ENCODE results near the gene ACSF2.
"Not testable (repeated sequence)": the region's sequence is repeated elsewhere in the genome, so short reads cannot be mapped to it uniquely, and the experiment has no call there.

Gene ACSF2

DNA sequence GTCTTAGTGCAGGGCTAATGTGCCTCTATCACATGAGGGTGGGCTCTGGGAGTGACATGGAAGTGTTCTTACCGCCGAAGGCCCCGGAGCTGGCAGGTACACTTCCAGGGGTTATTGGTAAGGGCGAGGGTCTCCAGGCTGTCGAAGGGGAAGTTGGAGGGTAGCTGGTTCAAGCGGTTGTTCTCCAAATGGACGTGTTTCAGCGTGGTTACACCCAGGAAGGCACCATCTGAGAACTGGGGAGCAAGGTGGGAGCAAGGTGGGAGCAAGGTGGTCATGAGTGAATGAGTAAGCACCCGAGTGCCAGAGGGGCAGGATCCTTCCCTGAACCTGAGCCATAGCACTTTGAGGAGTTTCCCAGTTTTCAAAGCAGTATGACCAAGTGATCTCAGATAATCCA is 39.6 kb downstream of the ACSF2 start:
- DNase-seq, result no peak

DNA sequence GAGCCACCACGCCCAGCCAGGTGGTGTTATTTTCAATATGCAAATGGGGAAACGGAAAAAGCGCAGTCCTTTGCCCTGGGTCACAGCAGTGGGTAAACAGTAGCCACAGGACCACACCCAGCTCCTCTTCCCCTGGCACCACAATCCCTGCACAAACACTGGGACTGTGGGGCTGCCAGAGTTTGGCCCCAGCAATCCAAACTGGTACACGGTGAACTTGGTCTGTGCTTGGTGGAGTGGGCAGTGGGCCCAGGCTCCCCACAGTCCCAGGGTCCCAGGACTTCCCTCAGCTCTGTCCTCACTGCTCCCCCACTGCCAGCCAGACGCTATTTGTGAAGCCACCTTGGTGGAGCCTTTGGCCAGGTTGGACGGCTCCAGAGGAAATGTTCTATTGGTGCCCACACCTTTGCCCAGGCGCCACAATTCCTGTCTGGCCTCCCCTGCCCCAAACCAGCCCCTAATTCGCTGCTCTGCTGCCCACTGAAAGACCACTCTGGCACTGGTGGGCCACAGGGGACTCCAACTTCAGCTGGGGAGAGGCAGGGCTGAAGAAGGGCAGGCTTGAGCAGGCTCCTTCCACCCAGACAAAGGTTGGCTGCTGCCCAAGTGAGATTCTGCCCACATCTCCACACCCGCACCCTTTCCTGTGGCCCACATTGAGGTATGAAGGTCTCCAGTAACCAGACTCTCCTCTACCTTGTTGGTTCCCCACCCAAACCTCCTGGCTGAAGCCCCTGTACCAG is 40.5 kb downstream of the ACSF2 start:
- DNase-seq, result no peak

DNA sequence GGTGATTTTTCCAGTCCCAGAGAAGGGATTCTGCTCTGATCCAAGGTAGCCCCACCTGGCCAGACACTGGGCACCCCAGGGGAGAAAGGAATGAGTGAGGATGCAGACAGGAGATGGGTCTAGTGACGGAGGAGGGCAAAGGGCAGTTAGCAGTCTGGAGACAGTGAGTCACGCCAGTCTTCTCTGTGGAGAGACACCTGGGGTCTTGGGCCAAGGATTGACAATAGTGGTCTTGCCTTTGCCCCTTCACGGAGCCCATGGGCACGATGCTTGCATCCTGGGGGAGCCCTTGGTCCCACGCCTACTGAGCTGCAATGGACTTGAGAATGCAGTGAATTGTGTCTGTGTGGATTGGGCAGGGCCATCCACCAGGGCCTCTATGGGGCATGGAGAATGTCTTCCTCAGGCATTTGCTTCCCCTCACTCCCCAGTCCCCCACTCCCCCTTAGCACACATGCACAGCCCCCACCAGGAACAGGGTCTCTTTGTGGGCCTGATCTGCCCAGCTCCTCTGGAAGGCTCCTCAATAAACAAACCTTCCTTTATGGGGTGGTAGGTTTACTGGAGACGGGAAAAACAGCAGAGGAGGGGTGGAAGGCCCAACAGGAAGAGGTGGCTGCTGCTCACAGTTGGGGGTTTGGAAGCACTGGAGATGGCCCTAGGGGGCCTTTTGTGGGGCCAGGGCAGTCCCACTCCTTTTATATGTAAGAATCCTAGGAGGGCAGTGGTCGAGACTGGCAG is 41.3 kb downstream of the ACSF2 start:
- DNase-seq, result no peak

DNA sequence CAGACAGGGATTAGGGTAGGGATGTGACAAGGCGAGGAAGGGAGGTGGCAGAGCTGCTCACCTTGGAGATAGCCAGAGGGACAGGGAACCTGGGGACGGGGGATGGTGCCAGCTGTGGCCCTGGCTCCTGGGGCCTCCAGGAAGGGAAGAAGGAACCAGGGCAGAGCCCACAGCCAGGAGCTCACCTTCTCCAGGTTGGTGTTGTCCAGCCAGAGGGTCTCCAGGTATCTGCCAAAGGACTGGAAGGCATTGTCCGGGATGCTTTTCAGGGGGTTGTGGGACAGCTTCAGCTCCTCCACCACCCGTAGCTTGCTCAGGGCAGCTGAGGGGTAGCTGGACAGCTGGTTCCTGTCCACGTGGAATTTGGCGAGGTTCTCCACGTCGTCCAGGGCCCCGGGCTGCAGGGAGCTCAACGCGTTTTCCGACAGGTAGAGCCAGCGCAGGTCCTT is 41.9 kb downstream of the ACSF2 start:
- DNase-seq, result no peak

DNA sequence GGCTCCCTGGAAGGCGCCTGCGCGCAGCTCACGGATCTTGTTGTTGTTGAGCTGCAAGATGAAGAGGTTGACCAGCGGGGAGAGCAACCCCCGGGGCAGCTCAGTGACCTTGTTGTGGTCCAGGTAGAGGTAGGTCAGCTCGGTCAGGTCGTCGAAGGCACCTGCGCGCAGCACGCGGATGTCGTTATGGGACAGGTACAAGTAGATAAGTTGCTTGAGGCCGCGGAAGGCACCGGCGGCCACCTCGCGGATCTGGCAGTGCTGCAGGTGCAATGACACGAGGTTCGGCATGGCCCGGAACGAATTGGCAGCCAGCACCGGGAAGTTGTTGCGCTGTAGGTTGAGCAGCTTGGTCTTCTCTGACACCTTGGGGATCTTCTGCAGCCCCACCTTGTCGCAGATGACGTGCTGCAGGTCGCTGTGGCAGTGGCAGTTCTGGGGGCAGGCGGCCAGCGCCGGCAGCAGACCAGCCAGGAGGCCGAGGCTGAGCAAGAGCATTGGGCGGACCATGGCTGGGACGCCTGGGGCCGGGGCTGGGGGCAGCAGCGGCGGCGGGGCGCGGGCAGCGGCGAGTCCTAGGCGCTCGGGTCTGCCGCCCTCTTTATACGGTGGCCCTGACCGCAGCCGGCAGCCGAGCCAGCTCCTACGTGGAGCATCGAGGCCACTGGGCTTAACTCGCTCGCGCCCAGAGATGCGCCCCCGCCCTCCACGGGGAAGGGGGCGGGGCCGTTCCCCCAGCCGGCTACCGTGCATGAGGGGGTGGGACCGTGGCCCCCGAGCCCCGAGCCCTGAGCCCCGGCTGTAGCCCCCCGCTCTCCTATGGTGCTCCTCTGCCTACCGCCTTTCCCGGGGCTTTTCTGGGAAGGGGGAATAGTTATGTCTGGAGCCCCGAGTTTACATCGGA is 42.5 kb downstream of the ACSF2 start, which contains the start of gene CHAD:
Gene CHAD (minus strand): TSS at position 577 of the 904 bp plus-strand sequence. CDS start 67 bp downstream, at position 510.
- no peak for DNase-seq

DNA sequence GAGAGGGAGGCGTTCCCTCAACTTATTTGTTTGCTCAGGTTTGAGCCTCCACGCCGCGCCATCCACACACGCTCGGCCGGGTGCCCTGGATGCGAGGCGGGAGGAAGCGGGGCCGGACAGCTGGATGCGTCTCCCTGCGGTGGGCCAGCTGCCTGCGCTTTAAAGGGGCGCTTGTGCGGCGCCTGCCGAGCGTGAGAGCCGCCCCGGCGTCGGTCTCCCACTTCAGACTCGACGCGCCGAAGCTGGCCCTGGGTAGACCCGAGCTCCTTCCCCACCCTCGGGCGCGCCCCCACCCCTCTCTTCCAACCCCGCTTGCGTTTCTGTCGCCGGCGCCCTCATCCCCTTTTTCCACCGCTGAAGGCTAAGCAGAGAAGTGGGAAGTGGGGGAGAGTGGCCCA is 43.2 kb downstream of the ACSF2 start:
- DNase-seq, result no peak

DNA sequence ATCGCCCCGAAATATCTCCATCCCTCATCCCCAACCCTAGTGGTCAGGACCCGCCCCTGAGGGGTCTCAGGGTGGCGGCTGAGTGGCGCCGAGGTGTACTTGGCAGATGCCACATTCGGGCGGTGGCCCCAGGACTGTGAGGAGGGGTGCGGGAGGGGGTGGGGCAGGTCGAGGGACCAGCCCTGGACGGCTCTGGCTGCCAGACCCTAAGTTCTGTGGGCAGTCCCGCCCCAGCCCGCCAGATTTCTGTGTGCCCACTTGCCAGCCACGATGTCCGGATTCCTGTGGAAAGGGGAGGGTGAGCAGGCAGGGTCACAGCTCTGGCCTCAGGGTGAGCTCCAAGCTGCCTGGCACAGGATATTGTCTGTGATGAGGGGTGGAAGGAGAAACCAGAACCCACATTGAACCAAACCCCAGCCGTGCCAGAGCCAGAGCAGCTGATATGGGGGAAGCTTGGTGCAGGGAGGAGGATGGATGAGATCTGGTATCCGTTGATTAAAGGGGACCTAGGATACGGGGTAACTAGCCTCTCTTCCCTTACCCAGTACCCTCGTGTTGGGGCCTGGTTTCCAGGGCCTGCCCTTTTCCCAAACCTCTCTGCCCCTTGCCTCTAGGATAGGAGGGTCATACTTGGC is 43.8 kb downstream of the ACSF2 start:
- no peak for DNase-seq

DNA sequence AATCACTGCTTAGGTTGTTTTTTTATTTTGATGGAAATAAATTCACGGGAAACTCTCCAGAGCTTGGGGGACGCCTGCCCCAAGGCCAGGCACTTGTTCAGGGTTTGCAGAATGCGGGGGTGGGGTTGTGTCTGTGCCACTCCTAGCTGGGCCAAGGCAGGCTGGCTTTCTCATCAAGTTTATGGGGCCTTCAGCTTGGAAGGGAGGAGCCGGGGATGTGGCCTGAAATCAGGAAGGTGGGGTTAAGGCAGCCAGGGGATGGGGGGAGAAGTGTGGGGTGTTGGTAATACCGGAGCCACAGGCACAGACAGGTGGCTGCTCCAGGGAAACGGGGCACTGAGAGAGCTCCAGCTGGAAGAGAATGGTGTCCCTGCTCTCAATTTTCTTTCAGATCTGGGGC is 44.4 kb downstream of the ACSF2 start:
- DNase-seq, result no peak

DNA sequence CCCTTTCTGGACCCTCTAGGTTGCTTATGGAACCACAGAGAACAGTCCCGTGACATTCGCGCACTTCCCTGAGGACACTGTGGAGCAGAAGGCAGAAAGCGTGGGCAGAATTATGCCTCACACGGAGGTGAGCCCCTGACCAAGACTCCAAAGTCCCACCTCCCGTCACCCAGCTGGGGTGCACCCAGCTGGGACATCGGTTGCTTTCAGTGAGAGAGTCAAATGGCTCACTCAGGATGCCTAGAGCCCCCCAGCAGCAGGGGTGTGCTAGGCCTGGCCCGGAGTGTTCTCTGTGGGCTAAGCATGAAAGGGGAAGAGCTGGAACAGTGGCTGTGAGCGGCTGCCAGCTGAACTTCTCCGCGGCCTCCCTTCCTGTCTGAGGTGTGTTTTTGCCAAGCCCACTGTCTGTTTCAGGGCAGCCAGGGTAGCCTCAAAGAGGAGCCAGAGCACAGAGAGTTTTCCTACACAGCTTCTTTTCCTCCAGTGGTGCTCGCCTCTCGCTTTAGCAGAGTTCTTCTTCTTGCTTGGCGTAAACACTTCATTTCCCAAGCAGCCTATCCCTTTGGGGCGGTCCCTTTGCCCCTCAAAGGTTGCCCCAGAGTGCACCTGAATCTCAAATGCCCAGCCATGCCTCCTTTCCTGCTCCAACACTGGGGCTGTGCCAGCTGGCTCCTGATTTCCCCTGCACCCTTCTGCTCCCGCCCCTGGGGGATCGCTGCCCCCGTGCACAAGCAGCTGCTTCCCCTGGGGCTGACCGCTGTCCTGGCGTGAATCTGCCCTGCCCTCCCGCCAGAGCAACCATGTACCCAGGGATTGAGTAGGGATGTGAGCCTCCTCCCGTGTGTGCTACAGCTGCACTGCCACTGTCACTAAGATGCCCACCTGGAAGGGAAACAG is 45.2 kb downstream of the ACSF2 start:
- DNase-seq, result no peak

DNA sequence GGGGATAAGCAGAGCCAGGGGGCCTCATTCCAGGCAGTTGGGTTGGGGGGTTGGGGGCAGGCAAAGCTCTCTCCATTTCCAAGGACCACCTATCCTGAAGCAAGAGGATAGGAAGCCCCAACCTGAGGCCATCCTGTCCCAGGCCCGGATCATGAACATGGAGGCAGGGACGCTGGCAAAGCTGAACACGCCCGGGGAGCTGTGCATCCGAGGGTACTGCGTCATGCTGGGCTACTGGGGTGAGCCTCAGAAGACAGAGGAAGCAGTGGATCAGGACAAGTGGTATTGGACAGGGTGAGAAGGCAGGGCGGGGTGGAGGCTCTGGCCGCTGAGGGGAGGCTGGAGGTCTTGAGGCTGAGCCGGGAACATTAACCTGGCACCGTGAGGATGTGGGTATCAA is 46.3 kb downstream of the ACSF2 start:
- no peak for DNase-seq

DNA sequence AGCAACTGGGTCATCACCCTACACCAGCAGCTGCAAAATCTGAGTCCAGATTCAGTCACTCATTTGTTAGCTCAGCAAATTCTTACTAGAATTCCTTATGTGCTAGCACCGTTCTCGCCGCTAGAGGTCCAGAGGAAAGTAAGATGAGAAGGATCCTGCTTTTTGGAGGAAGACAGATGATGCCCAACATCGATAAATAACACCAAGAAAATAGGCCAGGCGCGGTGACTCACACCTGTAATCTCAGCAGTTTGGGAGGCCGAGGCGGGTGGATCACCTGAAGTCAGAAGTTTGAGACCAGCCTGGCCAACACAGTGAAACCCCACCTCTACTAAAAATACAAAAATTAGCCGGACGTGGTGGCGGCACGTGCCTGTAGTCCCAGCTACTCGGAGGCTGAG is 46.7 kb downstream of the ACSF2 start:
- not testable (repeated sequence) for DNase-seq

DNA sequence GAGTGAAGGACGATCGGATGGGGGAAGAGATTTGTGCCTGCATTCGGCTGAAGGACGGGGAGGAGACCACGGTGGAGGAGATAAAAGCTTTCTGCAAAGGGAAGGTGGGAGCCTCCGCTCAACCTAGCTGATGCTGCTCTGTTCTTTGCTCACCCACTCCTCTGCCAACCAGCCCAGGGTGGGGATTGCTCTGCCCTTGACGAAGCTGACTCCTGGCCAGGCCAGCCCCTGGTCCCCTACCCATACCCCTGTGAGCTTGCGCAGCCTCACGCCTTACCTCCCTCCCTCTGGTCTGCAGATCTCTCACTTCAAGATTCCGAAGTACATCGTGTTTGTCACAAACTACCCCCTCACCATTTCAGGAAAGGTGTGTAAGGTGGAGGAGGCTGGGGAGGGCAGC is 47.9 kb downstream of the ACSF2 start:
- no peak for DNase-seq

DNA sequence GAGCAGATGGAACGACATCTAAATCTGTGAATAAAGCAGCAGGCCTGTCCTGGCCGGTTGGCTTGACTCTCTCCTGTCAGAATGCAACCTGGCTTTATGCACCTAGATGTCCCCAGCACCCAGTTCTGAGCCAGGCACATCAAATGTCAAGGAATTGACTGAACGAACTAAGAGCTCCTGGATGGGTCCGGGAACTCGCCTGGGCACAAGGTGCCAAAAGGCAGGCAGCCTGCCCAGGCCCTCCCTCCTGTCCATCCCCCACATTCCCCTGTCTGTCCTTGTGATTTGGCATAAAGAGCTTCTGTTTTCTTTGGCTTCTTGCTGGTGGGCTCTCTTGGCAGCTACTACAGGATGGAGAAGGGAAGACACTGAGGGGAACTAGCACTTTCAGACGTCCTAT is 48.5 kb downstream of the ACSF2 start:
- DNase-seq, result no peak

DNA sequence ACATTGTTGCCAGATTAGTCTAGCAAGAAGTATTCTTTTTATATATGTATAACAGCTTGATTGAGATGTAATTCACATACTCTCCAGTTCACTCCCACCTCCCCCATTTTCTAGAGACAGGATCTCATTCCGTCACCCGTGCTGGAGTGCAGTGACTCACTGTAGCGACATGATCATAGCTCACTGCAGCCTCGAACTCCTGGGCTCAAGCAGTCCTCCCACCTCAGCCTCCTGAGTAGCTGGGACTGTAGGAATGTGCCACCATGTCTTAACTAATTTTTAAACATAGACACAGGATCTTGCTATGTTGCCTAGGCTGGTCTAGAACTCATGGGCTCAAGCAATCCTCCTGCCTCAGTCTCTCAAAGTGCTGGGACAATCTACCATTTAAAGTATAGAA is 49.3 kb downstream of the ACSF2 start:
- no peak for DNase-seq

DNA sequence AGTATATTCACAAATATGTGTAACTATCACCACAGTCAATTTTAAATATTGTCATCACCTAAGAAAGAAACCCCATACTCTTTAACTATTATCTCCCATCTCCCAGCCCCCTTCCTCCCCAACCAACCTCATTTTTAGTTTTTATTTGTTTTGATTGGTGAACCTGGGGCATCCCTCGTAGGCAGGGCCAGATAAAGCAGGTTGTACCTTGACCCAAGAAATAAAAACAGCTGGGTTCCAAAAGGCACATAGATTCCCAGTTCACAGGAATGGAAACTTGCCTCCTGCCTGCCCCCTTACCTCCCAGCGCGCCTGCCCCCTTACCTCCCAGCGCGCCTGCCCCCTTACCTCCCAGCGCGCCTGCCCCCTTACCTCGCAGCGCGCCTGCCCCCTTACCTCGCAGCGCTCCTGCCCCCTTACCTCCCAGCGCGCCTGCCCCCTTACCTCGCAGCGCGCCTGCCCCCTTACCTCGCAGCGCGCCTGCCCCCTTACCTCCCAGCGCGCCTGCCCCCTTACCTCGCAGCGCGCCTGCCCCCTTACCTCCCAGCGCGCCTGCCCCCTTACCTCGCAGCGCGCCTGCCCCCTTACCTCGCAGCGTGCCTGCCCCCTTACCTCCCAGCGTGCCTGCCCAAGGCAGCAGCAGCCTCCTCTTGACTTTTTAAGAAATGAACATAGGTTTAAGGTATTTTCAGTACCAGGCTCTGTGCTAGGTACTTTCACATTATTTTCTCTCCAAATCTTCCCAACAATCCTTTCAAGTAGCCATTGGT is 49.9 kb downstream of the ACSF2 start:
- not testable (repeated sequence) for DNase-seq

DNA sequence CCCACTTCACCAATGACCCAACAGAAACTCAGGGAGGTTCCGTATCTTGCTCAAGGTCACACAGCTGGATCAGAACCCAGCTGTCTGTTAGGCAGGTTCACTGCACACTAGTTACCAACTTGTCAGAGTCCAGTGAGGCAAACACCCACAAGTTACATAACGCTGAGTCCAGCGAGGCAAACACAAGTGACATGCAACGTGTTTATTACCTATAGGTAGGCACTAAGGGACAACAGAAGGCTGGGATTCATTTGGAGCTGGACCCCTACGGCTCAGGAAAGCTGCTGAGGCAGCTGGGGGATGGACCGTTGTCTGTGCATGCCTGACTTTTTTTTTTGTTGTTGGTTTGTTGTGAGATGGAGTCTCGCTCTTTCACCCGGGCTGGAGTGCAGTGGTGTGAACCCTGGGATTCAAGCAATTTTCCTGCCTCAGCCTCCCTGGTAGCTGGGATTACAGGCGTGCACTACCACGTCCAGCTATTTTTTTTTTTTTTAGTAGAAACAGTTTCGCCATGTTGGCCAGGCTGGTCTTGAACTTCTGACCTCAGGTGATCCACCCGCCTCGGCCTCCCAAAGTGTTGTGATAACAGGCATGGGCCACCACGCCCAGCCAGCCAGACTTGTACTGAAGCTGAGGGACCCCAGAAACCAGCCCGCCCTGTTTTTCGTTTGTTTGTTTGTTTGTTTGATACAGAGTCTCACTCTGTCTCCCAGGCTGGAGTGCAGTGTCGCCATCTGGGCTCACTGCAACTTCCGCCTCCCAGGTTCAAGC is 50.7 kb downstream of the ACSF2 start:
- DNase-seq, result no peak

DNA sequence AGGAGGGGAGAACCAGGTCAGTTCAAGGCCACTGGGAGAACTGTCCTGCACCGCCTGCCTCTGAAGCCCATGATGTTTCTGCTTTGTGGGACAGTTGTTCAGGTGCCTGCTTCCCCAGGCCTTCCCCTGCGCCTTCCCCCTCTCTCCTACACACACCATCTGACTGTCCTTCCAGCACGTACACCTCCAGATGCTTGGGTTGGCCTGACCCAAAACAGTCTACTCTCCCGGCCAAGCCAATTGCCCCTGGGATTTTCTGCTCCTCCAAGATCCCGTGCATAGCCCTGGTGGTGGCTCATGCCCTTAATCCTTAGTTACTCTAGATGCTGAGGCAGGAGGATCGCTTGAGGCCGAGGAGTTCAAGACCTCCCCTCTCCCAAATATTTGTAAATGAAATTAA is 52.0 kb downstream of the ACSF2 start:
- DNase-seq, result no peak

DNA sequence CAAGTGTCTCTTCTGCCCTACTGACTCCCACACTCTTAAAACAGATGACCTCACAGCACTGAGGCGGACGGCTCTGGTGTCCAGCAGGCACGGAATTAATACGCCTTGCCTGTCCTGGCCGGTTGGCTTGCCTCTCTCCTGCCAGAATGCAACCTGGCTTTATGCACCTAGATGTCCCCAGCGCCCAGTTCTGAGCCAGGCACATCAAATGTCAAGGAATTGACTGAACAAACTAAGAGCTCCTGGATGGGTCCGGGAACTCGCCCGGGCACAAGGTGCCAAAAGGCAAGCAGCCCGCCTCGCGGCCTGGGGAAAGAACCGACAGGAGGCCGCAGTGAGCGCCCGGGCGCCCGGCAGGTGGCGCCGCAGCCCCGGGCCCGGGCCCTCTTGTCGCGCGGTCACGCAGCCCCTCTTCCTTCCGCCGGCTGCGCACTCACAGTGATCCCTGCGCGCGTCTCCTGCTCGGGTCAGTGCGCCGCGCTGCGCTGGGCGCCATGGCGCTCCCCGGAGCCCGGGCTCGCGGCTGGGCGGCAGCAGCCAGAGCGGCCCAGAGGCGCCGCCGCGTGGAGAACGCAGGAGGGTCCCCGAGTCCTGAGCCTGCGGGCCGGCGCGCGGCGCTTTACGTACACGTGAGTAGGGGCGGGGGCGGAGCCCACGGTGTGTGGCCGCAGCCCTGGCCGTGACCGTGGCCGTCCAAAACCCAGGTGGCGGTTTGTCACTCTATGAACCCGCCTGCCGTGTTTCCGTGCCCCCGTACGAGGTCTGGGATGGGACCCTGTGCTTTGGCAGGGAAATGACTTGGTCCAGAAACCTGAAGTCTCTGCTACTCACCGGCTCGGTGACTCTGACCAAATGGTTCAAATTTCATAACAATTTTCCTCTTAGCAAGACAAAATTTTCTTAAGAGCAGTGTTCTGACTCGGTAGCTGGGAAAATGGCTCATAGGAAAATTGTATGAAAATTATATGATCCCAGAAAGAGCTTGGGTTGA is 52.7 kb downstream of the ACSF2 start, which contains the start of gene RSAD1:
Gene RSAD1 (plus strand): TSS at position 470 of the 991 bp plus-strand sequence. CDS start 25 bp downstream, at position 495.
- DNase-seq, result peak; percentile 88
